NCI-H2107 (cell line): ENCODE data around the gene SENP2.
"Not testable (repeated sequence)": the region's sequence is repeated elsewhere in the genome, so short reads cannot be mapped to it uniquely, and the experiment has no call there.

ENCODE experiments used
- DNase-seq: peaks from one replicate; lab custom pipeline; 2025; lab: John Stamatoyannopoulos, UW

Gene SENP2

GRCh38 chr3:185585859-185586685 is at the start of gene SENP2:
TSS of gene SENP2 (plus strand) at chr3:185586295. CDS start at chr3:185586414, 119 bp downstream.
- peak; percentile 100 for DNase-seq

GRCh38 chr3:185537369-185537970 is 48.6 kb upstream of the SENP2 start:
- no peak for DNase-seq

GRCh38 chr3:185539934-185540333 is 46.2 kb upstream of the SENP2 start:
- no peak for DNase-seq

- DNase-seq, result no peak
Measured at GRCh38 chr3:185540695-185541094, 45.4 kb upstream of the SENP2 start.

- no peak for DNase-seq
Measured at GRCh38 chr3:185549122-185549521, 37.0 kb upstream of the SENP2 start.

- DNase-seq, result no peak
Measured at GRCh38 chr3:185549651-185550111, 36.4 kb upstream of the SENP2 start.

GRCh38 chr3:185552358-185552877 is 33.7 kb upstream of the SENP2 start, which contains the start of gene LIPH:
TSS of gene LIPH (minus strand) at chr3:185552588. CDS start at chr3:185552471, 117 bp downstream.
- DNase-seq, result no peak

- DNase-seq, result no peak
Measured at GRCh38 chr3:185555101-185555501, 31.0 kb upstream of the SENP2 start.

- no peak for DNase-seq
Measured at GRCh38 chr3:185555860-185556347, 30.2 kb upstream of the SENP2 start.

GRCh38 chr3:185556640-185557039 is 29.5 kb upstream of the SENP2 start:
- DNase-seq, result not testable (repeated sequence)

GRCh38 chr3:185558395-185558794 is 27.7 kb upstream of the SENP2 start:
- no peak for DNase-seq

GRCh38 chr3:185559706-185560090 is 26.4 kb upstream of the SENP2 start:
- DNase-seq, result no peak

GRCh38 chr3:185560676-185561075 is 25.4 kb upstream of the SENP2 start:
- no peak for DNase-seq

- no peak for DNase-seq
Measured at GRCh38 chr3:185561374-185561943, 24.6 kb upstream of the SENP2 start.

- no peak for DNase-seq
Measured at GRCh38 chr3:185561958-185562357, 24.1 kb upstream of the SENP2 start.

GRCh38 chr3:185572183-185572582 is 13.9 kb upstream of the SENP2 start:
- no peak for DNase-seq

- peak; percentile 83 for DNase-seq
Measured at GRCh38 chr3:185575108-185575869, 10.8 kb upstream of the SENP2 start.

- no peak for DNase-seq
Measured at GRCh38 chr3:185582236-185582635, 3.9 kb upstream of the SENP2 start.

- DNase-seq, result no peak
Measured at GRCh38 chr3:185582871-185583270, 3.2 kb upstream of the SENP2 start.

GRCh38 chr3:185583925-185584324 is 2.2 kb upstream of the SENP2 start:
- no peak for DNase-seq

GRCh38 chr3:185584686-185585085 is 1.4 kb upstream of the SENP2 start:
- no peak for DNase-seq

- DNase-seq, result no peak
Measured at GRCh38 chr3:185585518-185585858, 607 bp upstream of the SENP2 start.
